ENCODE measurements around the gene PAPPA2. TPM values are rescaled to one million over a fixed set of nuclear protein-coding genes. Genes with fewer than 3 reads are reported as not detected.

Gene PAPPA2
- total and polyA plus RNA-seq, 7 donors: 0.05 to 1.1 (median 0.06) TPM; not detected in 2

DNA sequence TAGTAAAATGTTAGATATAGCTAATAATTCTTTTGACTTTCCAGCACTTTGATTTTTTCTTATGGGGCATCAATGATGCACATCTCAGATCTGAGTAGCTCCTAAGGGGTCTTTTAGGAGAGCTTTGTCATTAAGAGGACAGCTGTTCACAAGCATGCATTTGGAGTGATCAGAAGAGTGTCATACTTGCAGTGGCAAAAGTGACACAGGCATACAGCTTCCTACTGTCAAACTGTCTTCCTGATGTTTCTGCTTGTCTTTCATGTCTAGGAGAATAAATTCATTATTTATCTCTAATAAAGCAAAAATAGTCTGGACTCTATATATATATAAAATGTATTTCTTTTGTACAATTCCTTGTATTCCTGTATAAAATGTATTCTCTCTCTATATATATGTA is 273.0 kb downstream of the PAPPA2 start:
- no peaks in the 10 kb centered on the region for H3K4me1 ChIP-seq
- no peak for ATAC-seq
- intact Hi-C loops (cut with DNase I): no loop called here
- H3K36me3 ChIP-seq (ENCODE audit: insufficient read depth in 1 of 2, low read depth in 1 of 2): no peaks in the 10 kb centered on the region
- peaks cover 0 to 2% (median 0%) of the 10 kb centered on the region in 3 donors for H3K27me3 ChIP-seq (ENCODE audit: insufficient read depth in 3 of 3, low read length in 2 of 3)
- H3K27ac ChIP-seq: no peak overlapping the region
- H3K9me3 ChIP-seq: no peaks in the 10 kb centered on the region
- TF ChIP-seq, protein P1, sequence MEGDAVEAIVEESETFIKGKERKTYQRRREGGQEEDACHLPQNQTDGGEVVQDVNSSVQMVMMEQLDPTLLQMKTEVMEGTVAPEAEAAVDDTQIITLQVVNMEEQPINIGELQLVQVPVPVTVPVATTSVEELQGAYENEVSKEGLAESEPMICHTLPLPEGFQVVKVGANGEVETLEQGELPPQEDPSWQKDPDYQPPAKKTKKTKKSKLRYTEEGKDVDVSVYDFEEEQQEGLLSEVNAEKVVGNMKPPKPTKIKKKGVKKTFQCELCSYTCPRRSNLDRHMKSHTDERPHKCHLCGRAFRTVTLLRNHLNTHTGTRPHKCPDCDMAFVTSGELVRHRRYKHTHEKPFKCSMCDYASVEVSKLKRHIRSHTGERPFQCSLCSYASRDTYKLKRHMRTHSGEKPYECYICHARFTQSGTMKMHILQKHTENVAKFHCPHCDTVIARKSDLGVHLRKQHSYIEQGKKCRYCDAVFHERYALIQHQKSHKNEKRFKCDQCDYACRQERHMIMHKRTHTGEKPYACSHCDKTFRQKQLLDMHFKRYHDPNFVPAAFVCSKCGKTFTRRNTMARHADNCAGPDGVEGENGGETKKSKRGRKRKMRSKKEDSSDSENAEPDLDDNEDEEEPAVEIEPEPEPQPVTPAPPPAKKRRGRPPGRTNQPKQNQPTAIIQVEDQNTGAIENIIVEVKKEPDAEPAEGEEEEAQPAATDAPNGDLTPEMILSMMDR (IDR thresholded peaks at IDR 0.05): no peak
- DNase-seq: no peak
- H3K4me3 ChIP-seq: no peak overlapping the region

DNA sequence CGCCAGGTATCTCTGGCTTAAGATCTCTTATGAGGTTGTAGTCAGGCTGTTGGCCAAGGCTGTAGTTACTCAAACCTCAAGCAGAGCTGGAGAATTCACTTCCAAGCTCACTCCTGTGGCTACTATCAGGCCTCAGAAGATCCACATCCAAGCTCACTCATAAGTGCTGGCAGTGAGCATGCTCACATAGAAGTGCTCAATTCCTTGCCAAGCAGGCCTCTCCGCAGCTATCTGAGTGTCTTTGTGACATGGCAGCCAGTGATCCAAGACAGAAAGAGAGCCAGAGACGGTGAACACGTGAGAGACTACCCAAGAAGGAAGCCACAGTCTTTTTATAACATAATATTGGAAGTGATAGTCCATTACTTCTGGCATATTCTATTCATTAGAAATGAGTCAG is 278.2 kb downstream of the PAPPA2 start:
- intact Hi-C loops (cut with DNase I): loop anchor here in 1 of 2 donors (10.0 kb wide), 1 partner anchor 176 kb away; no protein-coding TSS in a partner anchor
- ATAC-seq (no peak), DNase-seq (no peak)
- TF ChIP-seq, protein P1 (IDR thresholded peaks at IDR 0.05): no peak
- WGBS, 3 donors: 59 to 84% (median 64%) methylated on average over 4 of the region's 4 CpGs
- no peaks in the 10 kb centered on the region for H3K27me3 ChIP-seq (ENCODE audit: insufficient read depth in 3 of 3, low read length in 2 of 3)
- H3K36me3 ChIP-seq (ENCODE audit: insufficient read depth in 1 of 2, low read depth in 1 of 2): no peaks in the 10 kb centered on the region
- no peaks in the 10 kb centered on the region for H3K4me1 ChIP-seq
- no peaks in the 10 kb centered on the region for H3K9me3 ChIP-seq
- H3K4me3 ChIP-seq: no peak overlapping the region
- H3K27ac ChIP-seq: no peak overlapping the region

DNA sequence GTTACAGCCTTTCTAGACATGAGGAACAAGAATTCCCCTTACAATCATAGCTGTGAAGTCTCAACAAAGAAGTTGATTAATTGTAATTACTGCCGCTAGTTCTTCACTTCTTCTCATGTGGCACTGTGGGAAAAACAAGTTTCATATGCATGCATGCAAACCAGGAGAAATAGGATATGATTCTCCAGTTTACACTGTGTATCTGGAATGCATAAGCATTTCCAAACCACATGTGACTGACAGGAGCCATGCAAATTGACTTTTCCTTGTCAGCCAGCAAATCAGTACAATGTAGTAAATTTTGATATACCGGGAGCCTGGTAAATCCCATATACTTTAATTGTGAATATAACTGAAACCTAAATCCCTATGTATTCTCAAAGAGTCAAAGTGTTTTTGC is 279.3 kb downstream of the PAPPA2 start:
- Histone ChIP-seq H3K4me3 (no peak overlapping the region), H3K36me3 (ENCODE audit: insufficient read depth in 1 of 2, low read depth in 1 of 2) (no peaks in the 10 kb centered on the region), H3K27me3 (ENCODE audit: insufficient read depth in 3 of 3, low read length in 2 of 3) (no peaks in the 10 kb centered on the region), H3K9me3 (no peaks in the 10 kb centered on the region), H3K4me1 (no peaks in the 10 kb centered on the region), H3K27ac (no peak overlapping the region)
- DNase-seq (no peak), ATAC-seq (no peak)
- intact Hi-C loops (cut with DNase I): loop anchor here in 1 of 2 donors (10.0 kb wide), 1 partner anchor 178 kb away; no protein-coding TSS in a partner anchor
- TF ChIP-seq, protein P1 (IDR thresholded peaks at IDR 0.05): no peak
- WGBS, 3 donors: 39 to 59% (median 42%) methylated on average over 2 of the region's 2 CpGs

DNA sequence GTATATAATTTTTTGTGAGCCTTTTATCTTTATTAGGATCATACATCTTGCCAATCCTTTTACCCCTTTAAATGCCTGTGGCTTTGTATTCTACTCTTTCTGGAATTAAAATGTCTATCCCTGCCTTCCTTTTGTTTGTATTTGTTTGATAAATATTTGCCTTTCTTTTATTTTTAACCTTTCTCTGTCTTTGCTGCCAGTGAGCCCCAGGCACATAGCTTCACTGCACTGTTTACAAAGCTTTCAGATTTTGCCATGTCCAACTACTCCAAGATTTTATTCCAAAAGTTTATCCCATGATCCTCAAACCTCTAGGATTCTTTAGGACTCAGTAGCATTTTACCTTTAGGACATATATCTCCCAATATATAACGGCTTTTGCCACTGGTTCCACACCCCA is 281.2 kb downstream of the PAPPA2 start:
- Histone ChIP-seq H3K4me1 (no peaks in the 10 kb centered on the region), H3K4me3 (no peak overlapping the region), H3K27ac (no peak overlapping the region), H3K9me3 (no peaks in the 10 kb centered on the region), H3K36me3 (ENCODE audit: insufficient read depth in 1 of 2, low read depth in 1 of 2) (no peaks in the 10 kb centered on the region), H3K27me3 (ENCODE audit: insufficient read depth in 3 of 3, low read length in 2 of 3) (no peaks in the 10 kb centered on the region)
- no peak for ATAC-seq
- TF ChIP-seq, protein P1 (IDR thresholded peaks at IDR 0.05): no peak
- intact Hi-C loops (cut with DNase I): loop anchor here in 1 of 2 donors (10.0 kb wide), 1 partner anchor 179 kb away; no protein-coding TSS in a partner anchor
- no peak for DNase-seq
- WGBS, 3 donors: 92 to 97% (median 94%) methylated on average over 1 of the region's 1 CpG

DNA sequence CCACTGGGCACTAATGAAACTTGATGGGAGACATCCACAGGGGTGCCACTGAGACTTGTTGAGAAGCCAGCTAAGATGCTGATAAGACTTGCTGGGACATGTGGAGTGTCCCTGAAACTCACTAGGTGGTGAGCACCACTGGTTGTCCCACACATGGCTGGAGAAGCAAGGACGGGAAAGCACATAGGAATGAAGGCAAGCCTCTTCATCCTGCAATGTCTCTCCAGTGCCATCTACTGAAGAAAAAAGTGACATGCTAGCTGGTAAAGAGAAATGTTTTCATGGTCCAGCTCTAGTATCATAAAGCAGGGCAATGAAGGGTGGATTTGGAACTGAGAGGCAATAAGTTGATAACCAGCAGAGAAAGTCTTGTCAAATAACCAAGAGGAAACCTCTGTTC is 283.0 kb downstream of the PAPPA2 start:
- Histone ChIP-seq H3K27ac (no peak overlapping the region), H3K4me1 (no peaks in the 10 kb centered on the region), H3K27me3 (ENCODE audit: insufficient read depth in 3 of 3, low read length in 2 of 3) (no peaks in the 10 kb centered on the region), H3K4me3 (no peak overlapping the region), H3K36me3 (ENCODE audit: insufficient read depth in 1 of 2, low read depth in 1 of 2) (no peaks in the 10 kb centered on the region), H3K9me3 (no peaks in the 10 kb centered on the region)
- 43 to 55% (median 46%) methylated on average over 1 of the region's 1 CpG for WGBS, 3 donors
- intact Hi-C loops (cut with DNase I): loop anchor here in 1 of 2 donors (10.0 kb wide), 1 partner anchor 181 kb away; no protein-coding TSS in a partner anchor
- DNase-seq (no peak), ATAC-seq (peak; percentile 44 to 70 (median 50))
- TF ChIP-seq, protein P1 (IDR thresholded peaks at IDR 0.05): no peak
